NCI-H510A treated with DMSO at 0.1 percent for 48 hours (cell line): ENCODE data around the gene FBXO41.
"Not testable (repeated sequence)": the region's sequence is repeated elsewhere in the genome, so short reads cannot be mapped to it uniquely, and the experiment has no call there.

Source experiments
- DNase-seq: peaks from one replicate; lab custom pipeline; 2025; lab: John Stamatoyannopoulos, UW

The FBXO41 gene

GRCh38 chr2:73286134-73286655, 1.9 kb upstream of the FBXO41 start:
- no peak for DNase-seq

GRCh38 chr2:73285159-73285739, 971 bp upstream of the FBXO41 start:
- no peak for DNase-seq

GRCh38 chr2:73283545-73284295, 558 bp downstream of the FBXO41 start:
- no peak for DNase-seq

- DNase-seq: no peak
Observed at GRCh38 chr2:73282924-73283544, 1.2 kb downstream of the FBXO41 start.

- DNase-seq: no peak
Observed at GRCh38 chr2:73281244-73281643, 3.0 kb downstream of the FBXO41 start.

GRCh38 chr2:73279852-73280251, 4.4 kb downstream of the FBXO41 start:
- no peak for DNase-seq

- no peak for DNase-seq
Observed at GRCh38 chr2:73272270-73272669, 12.0 kb downstream of the FBXO41 start.

GRCh38 chr2:73269686-73270465, 14.4 kb downstream of the FBXO41 start:
- DNase-seq: peak; percentile 27

- DNase-seq: peak; percentile 83
Observed at GRCh38 chr2:73268830-73269685, 15.2 kb downstream of the FBXO41 start.

GRCh38 chr2:73268366-73268829, 15.9 kb downstream of the FBXO41 start:
- DNase-seq: peak; percentile 56

GRCh38 chr2:73267008-73267407, 17.3 kb downstream of the FBXO41 start:
- no peak for DNase-seq

- DNase-seq: peak; percentile 37
Observed at GRCh38 chr2:73266061-73266901, 18.0 kb downstream of the FBXO41 start.

GRCh38 chr2:73265298-73266060, 18.8 kb downstream of the FBXO41 start:
- no peak for DNase-seq

GRCh38 chr2:73264783-73265182, 19.5 kb downstream of the FBXO41 start:
- no peak for DNase-seq

- no peak for DNase-seq
Observed at GRCh38 chr2:73264332-73264606, 20.0 kb downstream of the FBXO41 start.

- DNase-seq: no peak
Observed at GRCh38 chr2:73263540-73264331, 20.5 kb downstream of the FBXO41 start.

- not testable (repeated sequence) for DNase-seq
Observed at GRCh38 chr2:73262691-73263429, 21.4 kb downstream of the FBXO41 start.

GRCh38 chr2:73262108-73262651, 22.1 kb downstream of the FBXO41 start:
- DNase-seq: no peak
